ENCODE results near the gene MAN1A1. TPM values are rescaled to one million over a fixed set of nuclear protein-coding genes. Genes with fewer than 3 reads are reported as not detected.

Gene MAN1A1
- total RNA-seq, 3 donors from 2014 or later, result 45.1 to 74.2 (median 66.4) TPM

- no peak for TF ChIP-seq CTCF (IDR thresholded peaks at IDR 0.05)
- no peaks in the 10 kb centered on the region for H3K36me3 ChIP-seq (ENCODE audit: low read depth)
- DNase-seq (no peak), ATAC-seq (no peak)
- no peak overlapping the region for H3K4me3 ChIP-seq
- H3K9me3 ChIP-seq, result no peaks in the 10 kb centered on the region
- no peaks in the 10 kb centered on the region for H3K4me1 ChIP-seq (ENCODE audit: low read depth)
- intact Hi-C loops (cut with DNase I, micrococcal nuclease), result no loop called here
Measured at GRCh38 chr6:119255492-119255891, 94.1 kb downstream of the MAN1A1 start.

- Histone ChIP-seq H3K36me3 (ENCODE audit: low read depth) (no peaks in the 10 kb centered on the region), H3K4me3 (no peak overlapping the region), H3K4me1 (ENCODE audit: low read depth) (no peaks in the 10 kb centered on the region), H3K9me3 (no peaks in the 10 kb centered on the region)
- ATAC-seq (no peak), DNase-seq (no peak)
- no peak for TF ChIP-seq CTCF (IDR thresholded peaks at IDR 0.05)
- intact Hi-C loops (cut with DNase I, micrococcal nuclease), result no loop called here
Measured at GRCh38 chr6:119250036-119250435, 99.5 kb downstream of the MAN1A1 start.

DNA sequence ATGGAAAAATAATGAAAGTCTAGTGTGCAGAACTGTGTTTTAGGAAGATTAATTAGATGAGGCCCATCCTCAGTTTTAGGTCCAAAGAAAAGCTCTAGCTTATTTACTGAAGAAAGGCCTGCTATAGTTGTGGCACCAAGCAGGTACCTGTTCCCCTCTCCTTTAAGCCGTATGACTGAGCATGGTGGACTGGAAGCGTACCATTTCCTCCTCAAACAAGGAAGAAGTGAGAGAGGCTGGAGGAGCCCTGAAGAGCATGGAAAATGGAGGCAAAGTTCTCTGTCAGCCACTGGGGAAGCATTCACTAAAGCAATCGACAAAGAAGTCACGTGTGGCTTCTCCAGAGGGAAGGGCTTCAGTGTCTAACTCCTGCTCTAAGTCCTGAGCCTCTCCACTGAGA is 100.2 kb downstream of the MAN1A1 start:
- Histone ChIP-seq H3K36me3 (ENCODE audit: low read depth) (no peaks in the 10 kb centered on the region), H3K4me1 (ENCODE audit: low read depth) (no peaks in the 10 kb centered on the region), H3K9me3 (no peaks in the 10 kb centered on the region), H3K4me3 (no peak overlapping the region)
- no peak for TF ChIP-seq CTCF (IDR thresholded peaks at IDR 0.05)
- intact Hi-C loops (cut with DNase I, micrococcal nuclease), result no loop called here
- DNase-seq (no peak), ATAC-seq (no peak)

GRCh38 chr6:119247504-119247903 is 102.1 kb downstream of the MAN1A1 start:
- TF ChIP-seq CTCF (IDR thresholded peaks at IDR 0.05), result no peak
- Histone ChIP-seq H3K4me3 (no peak overlapping the region), H3K36me3 (ENCODE audit: low read depth) (no peaks in the 10 kb centered on the region), H3K9me3 (no peaks in the 10 kb centered on the region), H3K4me1 (ENCODE audit: low read depth) (no peaks in the 10 kb centered on the region)
- DNase-seq (no peak), ATAC-seq (no peak)
- intact Hi-C loops (cut with DNase I, micrococcal nuclease), result no loop called here

DNA sequence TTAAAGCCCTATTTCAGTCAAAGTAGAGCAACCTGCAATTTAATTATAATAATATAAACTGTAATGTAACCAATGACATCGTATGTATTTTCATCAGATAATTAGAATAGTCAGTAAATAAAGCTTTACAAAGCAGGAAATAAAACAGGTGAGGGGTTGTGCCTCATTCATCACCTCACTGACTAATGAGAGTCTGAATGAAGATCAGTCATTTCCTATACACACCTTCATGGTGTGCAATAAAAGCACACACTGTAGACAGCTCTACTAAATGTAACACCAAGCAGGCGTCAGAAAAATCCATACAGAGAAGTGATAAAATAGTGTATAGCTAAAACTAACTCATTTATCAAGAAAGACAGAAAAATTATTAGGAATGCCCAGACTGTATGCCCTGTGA is 105.9 kb downstream of the MAN1A1 start:
- intact Hi-C loops (cut with DNase I, micrococcal nuclease), result no loop called here
- H3K4me3 ChIP-seq, result no peak overlapping the region
- H3K4me1 ChIP-seq (ENCODE audit: low read depth), result peaks cover 2% of the 10 kb centered on the region
- no peak for TF ChIP-seq CTCF (IDR thresholded peaks at IDR 0.05)
- H3K9me3 ChIP-seq, result no peaks in the 10 kb centered on the region
- ATAC-seq (no peak), DNase-seq (no peak)
- H3K36me3 ChIP-seq (ENCODE audit: low read depth), result no peaks in the 10 kb centered on the region

GRCh38 chr6:119243037-119243436 is 106.5 kb downstream of the MAN1A1 start:
- Histone ChIP-seq H3K9me3 (no peaks in the 10 kb centered on the region), H3K36me3 (ENCODE audit: low read depth) (no peaks in the 10 kb centered on the region), H3K4me3 (no peak overlapping the region), H3K4me1 (ENCODE audit: low read depth) (peaks cover 2% of the 10 kb centered on the region)
- DNase-seq, result no peak
- no peak for ATAC-seq
- intact Hi-C loops (cut with DNase I, micrococcal nuclease), result no loop called here
- no peak for TF ChIP-seq CTCF (IDR thresholded peaks at IDR 0.05)

All from mucosa of descending colon (tissue), 3 donors.